ENCODE results near the gene SPO11.

The SPO11 gene, protein sequence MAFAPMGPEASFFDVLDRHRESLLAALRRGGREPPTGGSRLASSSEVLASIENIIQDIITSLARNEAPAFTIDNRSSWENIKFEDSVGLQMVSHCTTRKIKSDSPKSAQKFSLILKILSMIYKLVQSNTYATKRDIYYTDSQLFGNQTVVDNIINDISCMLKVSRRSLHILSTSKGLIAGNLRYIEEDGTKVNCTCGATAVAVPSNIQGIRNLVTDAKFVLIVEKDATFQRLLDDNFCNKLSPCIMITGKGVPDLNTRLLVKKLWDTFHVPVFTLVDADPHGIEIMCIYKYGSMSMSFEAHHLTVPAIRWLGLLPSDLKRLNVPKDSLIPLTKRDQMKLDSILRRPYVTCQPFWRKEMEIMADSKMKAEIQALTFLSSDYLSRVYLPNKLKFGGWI

GRCh38 chr20:57329608-57330221 is at the start of gene SPO11:
SPO11 (plus strand) TSS chr20:57329803; CDS start chr20:57329868, 65 bp downstream.
- DNase-seq = no peak

DNA sequence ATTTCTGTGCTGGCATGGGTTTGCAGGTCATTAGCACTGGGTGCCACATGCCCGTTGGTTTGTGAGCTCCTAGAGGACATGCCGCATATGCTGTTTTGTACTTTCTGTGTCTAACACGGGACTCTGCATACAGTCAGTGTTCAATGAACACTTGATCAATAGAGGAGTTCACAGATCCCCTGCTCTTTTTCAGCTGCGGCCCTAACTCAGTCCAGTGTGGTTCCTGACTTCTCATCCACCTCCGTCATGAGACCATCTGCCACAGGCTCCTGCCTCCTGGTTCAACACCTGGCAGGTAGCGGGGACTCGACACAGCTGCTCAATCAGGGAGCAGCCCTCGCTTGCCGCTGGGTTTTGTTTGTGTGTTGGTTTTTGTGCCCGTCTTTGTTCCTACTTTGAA is 49.4 kb upstream of the SPO11 start:
- no peak for DNase-seq

- no peak for DNase-seq
Measured at GRCh38 chr20:57281900-57282299, 47.7 kb upstream of the SPO11 start.

GRCh38 chr20:57282670-57283361 is 46.8 kb upstream of the SPO11 start:
- no peak for DNase-seq

DNA sequence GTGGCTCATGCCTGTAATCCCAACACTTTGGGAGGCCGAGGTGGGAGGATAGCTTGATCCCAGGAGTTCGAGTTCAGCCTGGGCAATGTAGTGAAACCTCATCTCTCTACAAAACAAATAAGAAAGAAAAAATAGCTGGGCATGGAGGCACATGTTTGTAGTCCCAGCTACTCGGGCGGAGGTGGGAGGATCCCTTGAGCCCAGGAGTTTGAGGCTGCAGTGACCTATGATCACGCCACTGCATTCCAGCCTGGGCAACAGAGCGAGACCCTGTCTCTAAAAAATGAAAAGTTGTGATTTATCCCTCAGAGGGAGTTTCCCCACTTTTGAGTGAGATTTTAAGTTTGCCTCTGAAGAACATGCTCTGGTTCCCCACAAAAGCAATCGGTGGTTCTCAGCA is 45.7 kb upstream of the SPO11 start:
- no peak for DNase-seq

DNA sequence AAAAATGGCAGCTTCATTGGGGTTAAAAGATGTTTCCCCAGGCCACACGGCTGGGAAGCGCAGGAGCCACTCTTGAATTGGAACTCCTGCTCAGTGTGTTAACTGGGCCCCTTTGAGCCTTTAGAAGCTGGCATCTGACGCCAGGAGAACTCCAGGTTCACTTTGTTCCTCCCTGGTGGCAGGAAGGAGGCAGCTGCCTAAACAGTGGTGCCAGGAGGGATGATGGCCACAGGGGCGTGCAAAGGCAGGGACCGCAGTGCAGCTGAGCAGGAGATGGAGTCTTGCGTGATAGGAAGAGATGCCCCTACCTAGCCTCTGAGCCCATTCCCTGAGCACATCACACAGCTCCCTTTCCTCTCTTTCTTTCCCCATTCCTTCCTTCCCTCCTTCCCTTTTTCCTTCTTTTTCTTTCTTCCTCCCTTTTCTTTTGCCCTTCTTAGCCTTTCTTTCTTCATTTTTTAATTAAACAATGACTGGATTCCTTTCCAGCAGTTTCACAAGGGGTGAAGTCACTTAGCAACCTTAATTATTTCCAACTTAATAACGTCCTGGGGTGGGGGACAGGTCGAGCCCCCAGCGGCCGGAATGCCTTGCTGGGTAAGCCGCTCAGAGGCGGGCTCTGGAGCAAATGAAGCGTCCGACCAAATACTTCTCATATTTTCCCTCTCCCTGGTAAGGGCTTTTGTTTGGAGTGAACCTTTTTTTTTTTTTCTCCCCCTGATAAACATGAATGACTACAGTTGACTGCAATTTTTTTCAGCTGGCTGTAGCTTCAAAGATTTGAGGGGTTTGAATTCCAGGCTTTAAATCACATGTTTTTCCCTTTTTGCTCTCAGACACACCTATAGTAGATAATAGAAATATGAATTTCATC is 42.4 kb upstream of the SPO11 start:
- no peak for DNase-seq

DNA sequence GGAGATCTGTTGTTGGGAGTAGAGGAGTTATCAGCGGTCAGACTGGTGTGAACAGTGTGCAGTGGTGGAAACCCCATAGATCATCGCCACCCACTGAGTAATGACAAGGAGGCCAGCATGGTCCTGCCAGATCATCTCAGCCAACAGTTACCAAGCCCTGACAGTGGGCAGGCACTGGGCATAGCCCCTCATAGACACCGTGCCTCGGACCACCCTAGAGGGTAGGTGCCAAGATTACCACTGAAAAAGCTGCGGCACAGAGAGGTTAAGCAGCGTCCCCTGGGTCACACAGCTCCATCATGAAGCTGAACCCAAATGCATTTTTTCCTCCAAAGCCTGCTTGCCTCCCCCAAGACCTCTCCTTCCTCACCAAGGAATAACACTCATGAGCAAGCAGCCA is 41.7 kb upstream of the SPO11 start:
- DNase-seq = no peak

DNA sequence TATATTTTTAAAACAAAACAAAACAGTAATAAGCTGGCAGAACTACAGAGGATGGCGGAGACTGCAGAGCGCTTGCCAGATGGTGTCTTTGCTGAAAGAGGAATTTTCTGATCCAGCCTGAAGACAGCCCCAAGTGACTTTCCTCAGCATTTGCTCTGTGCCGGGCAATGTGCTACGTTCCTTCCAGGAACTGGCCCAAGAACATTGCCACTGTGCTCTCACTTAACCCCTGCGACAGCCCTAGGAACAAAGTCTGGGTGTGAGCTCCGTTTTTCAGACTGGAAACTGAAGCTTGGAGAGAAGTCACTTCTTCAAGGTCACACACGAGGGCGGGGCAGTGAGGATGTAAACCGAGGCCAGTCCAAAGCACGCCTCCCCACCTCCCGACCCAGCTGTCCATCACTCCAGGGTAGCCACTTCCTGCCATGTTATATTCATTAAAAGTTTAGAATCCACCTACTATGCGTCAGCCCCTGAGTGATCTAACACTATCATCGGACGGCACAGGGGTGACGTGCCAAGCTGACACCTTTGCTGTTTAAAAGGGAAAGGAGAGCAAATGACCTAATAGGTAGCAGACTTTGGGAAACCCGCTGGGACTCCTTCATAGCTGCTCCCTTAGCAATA is 40.8 kb upstream of the SPO11 start:
- DNase-seq = no peak

DNA sequence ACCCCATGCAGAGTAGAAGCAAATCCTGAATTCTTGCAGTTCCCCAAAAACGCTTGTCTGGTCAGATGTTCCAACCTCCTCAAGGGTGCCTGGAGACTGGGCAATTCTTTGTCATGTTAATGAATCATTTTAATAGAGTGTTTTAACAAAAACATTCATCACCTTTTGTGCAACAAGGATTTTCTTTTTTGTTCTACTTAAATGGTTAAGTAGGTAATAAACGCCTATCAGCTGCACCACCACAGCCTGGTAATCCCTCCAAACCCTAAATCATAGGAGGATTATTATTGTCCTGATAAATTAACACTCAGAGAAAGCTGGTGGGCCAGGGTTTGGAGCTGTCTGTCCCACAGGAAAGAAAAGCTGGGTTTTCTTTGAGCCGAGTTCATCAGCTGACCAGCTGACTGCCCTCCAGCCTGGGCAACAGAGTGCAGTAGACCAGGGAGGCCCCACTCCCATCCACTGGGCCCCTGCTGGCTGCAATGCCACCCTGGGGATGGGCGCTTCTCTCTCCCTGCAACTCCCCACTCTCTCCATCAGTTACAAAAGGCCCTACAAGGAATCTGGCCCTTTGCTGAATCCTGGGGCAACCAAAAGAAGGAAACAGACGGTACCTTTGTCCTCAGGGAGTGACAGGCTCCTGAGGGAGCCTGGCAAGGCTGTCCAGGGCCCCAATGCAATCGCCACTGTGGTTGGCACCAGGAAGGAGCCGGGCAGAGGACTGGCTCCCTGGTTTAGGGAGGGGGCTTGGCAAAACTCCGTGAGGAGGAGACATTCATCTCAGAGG is 40.0 kb upstream of the SPO11 start:
- no peak for DNase-seq

DNA sequence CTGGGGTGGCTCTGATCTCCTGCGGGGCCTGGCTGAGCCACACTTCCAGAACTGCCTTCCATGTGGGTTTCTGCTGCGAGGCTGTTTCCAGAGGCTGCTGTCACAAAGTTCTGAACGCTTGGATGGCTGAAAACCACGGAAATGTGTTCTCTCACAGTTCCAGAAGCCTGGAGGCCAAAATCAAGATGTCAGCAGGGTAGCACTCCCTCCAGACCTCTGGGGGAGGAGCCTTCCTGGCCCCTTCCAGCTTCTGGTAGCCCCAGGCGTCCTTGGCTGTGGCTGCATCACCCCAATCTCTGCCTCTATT is 39.5 kb upstream of the SPO11 start:
- DNase-seq = no peak

DNA sequence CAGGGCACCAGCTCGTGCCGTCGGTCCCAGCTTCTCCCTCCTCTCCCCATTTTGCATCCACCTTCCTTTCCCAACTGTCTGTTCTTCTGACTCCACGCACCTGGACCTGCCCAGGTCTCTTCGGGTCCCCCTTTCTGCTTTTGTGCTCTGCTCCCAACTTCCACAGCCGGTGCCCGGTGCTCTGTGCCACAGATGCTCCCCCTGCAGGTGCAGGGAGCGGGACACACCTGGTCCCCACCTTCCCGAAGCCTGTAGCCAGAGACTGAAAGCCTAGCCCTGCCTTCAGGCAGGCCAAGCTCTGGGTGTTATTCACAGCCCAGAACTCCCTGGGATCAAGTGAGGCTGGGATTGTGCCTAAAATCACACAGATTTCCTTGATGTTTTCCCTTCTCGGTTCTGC is 38.6 kb upstream of the SPO11 start:
- DNase-seq = no peak

DNA sequence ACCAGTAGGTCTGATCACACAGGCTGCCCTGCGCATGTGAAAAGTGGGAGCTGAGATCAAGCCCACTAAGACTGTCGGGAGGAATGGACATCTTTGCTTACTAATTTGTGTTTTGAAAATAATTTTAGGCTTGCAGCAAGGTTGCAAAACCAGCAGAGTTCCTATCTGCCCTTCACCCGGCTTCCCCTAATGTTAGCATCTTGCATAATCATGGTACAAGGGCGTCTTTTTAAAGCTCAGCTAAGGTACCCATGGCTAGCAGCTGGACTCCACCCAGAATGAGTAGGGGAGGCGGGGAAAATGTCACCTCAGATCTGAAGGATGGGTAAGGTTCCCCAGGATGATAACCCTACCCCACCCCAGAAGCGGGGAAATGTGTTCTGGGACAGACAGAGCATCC is 37.9 kb upstream of the SPO11 start:
- no peak for DNase-seq

- no peak for DNase-seq
Measured at GRCh38 chr20:57292611-57293010, 37.0 kb upstream of the SPO11 start.

DNA sequence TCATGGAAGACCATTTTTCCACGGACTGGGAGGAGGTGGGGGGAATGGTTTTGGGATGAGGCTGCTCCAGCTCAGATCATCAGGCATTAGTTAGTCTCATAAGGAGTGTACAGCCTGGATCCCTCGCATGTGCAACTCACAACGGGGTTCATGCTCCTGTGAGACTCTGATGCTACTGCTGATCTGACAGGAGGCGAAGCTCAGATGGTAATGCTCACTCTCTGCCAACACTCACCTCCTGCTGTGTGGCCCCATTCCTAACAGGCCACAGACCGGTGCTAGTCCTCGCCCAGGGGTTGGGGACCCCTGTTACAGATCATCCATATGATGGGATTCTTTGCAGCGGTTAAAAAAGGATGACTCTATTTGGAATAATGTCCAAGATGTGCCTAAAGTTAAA is 35.6 kb upstream of the SPO11 start:
- no peak for DNase-seq

DNA sequence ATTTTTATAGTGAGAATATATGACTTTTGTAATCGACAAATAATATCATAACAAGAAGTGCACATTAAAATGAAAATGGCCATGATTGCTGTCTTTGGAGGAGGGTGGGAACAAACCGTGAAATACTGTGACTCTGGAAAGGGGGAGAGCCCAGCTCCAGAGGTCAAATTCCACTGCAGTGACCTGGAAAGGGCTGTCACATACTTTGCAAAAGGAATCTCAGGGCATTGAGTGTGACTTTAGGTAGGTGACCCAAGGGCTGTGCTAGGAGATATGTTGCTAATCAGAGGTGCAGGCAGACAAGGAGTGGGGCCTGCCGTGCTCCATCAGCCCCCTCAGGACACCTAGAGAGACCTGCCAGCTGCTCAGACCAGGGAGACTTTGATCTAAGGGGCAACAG is 35.1 kb upstream of the SPO11 start:
- no peak for DNase-seq

GRCh38 chr20:57298457-57298856 is 31.1 kb upstream of the SPO11 start:
- DNase-seq = no peak

DNA sequence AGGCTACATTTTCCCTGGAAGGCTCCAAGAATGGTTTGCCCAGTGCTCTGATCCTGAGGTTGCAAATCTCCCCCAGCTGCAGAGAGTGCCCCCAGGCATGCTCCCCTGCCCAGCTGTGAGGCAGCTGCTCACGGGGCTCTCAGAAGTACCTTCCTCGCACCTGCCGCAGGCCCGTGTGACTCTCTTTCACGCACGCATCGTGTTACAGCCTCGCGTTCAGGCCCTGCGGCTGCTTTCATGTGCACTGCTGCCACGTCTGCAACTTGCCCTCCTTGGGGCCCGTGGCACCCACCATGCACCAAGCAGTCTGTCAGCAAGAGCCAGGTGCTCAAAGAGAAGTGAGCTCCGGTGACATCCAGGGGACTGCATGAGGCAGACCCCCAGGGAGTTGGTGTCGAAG is 28.6 kb upstream of the SPO11 start:
- DNase-seq = no peak

GRCh38 chr20:57306747-57307146 is 22.9 kb upstream of the SPO11 start:
- no peak for DNase-seq

DNA sequence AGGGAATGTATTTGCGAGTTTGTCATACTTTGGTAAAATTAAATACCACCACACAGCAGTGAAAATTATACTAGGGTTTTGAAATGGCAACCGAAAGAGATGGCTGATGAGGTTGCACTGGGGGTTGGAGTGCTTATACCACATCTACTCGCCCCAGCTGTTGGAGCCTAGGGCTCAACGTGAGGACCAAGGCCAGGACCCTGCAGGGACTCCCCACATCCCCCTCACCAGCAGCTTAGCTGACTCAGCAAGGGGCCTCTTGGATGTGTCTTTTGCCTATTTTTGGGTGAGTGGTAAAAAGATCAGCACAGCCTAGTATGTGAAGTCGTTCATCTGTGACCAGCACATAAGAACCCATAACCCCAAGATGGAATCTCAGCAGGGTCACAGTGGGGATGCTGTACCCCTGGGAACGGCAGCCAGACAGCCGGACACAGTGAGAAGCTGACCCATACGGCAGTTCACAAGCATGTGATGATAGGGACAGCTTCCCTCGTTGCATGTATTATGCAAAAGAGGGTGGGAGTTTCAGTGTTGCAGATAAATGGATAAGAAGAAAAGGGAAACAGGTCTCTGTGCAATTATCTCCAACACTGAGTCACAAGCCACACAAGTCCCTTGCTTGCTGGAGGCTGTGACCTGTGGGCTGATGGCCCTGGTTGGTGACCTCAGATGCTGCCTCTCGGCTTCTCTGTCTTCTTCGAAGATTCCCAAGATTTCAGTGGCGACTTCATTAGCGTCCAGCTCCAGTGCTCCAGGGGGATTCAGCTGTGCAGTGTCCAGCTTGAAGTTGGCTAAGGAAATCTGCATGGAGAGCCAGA is 20.9 kb upstream of the SPO11 start:
- DNase-seq = no peak

- DNase-seq = no peak
Measured at GRCh38 chr20:57309544-57310115, 20.0 kb upstream of the SPO11 start.
